Measurements from ENCODE around the gene NFASC.

- TF ChIP-seq CTCF (IDR thresholded peaks at IDR 0.05) (no peak), POLR2A (IDR thresholded peaks at IDR 0.05) (no peak)
These were observed 55.0 kb downstream of the NFASC start for GRCh38 chr1:204925701-204926100.

All from adrenal gland (tissue), 5 donors.